GM18868 (cell line): ENCODE data around the gene C3orf70.

ENCODE experiments used
- ATAC-seq: cut with Tn5 transposase; IDR thresholded peaks from one replicate; pipeline ENCODE4 v1.9.1; 2021; ENCODE audit warnings: mild to moderate bottlenecking, moderate library complexity; ENCODE audit not compliant: unreplicated experiment

Gene C3orf70

GRCh38 chr3:185089343-185089742, 63.5 kb downstream of the C3orf70 start:
- no peak for ATAC-seq

DNA sequence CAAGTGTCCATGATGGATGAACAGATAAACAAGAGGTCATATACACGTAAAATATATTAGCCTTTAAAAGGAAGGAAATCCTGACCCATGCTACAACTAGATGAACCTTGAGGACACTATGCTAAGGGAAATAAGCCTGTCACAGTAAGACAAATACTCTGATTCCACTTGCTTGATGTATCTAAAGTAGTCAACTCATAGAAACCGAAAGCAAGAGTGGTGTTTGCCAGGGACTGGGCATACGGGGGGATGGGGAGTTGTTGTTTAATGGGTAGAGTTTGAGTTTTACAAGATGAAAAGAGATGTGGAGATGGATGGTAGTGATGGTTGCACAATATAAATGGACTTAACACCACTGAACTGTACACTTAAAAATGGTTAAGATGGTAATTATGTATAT, 65.4 kb downstream of the C3orf70 start:
- ATAC-seq = no peak

DNA sequence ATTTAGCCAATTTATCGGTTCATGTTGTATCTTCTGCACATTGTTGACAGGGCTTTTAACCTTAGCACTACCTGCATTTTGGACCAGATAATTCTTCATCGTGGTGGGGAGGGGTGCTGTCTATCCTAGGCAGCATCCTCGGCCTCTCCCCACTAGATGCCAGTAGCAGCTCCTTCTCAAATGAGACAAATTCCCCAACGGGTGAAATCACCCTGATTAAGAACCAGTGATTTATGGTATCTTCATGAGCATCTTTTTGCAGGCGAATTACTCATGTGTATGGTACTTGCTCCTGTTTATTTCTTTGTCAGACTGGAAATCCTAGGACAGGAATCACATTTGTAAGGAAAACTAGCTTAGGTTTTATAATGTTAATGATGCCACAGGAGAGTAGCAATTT, 68.0 kb downstream of the C3orf70 start:
- no peak for ATAC-seq

- ATAC-seq = no peak
Measured at GRCh38 chr3:185084402-185084801, 68.5 kb downstream of the C3orf70 start.

- no peak for ATAC-seq
Measured at GRCh38 chr3:185082829-185083228, 70.0 kb downstream of the C3orf70 start.

- ATAC-seq = no peak
Measured at GRCh38 chr3:185082149-185082548, 70.7 kb downstream of the C3orf70 start.

- no peak for ATAC-seq
Measured at GRCh38 chr3:185081521-185081920, 71.3 kb downstream of the C3orf70 start.

- ATAC-seq = no peak
Measured at GRCh38 chr3:185079625-185080024, 73.2 kb downstream of the C3orf70 start.

DNA sequence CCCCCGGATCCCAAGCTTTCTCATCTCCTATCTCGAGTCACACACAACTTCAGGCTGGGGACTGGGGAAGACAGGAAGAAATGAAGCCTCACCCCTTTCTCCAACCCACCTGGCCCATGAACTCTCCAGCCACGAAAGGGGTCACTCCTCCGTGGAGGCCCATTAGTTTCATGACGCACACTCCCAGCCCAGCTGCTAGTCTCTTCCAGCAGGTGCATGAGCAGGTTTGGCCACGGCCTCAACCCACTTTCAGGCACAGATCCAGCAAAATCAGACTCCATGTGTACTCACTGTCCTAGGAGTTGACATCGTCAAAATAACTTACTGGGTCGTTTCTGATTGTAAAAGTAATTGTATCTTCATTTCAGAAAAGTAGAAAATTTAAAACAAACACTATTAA, 76.6 kb downstream of the C3orf70 start:
- ATAC-seq = no peak

DNA sequence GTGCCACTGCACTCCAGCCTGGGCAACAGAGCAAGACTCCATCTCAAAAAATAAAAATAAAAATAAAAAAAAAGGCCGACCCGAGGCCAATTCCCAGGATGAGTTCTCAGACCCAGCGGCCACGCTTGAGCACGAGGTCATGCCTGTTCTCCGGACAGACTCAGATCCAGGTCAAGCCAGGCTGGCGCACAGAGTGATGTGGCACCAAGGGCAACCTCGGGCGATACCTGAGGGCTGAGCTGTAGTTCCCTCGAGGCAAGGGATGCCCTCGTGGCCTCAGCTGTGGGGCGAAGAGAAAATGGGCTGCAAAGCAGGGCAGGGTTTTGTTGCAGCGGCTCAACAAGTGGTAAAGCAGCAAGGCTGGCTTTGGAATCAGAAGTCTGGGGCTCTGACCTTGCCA, 77.3 kb downstream of the C3orf70 start:
- no peak for ATAC-seq

GRCh38 chr3:185071287-185071800, 81.5 kb downstream of the C3orf70 start:
- no peak for ATAC-seq

GRCh38 chr3:185070491-185071286, 82.2 kb downstream of the C3orf70 start:
- ATAC-seq = no peak

GRCh38 chr3:185069037-185070030, 83.5 kb downstream of the C3orf70 start:
- ATAC-seq = no peak

DNA sequence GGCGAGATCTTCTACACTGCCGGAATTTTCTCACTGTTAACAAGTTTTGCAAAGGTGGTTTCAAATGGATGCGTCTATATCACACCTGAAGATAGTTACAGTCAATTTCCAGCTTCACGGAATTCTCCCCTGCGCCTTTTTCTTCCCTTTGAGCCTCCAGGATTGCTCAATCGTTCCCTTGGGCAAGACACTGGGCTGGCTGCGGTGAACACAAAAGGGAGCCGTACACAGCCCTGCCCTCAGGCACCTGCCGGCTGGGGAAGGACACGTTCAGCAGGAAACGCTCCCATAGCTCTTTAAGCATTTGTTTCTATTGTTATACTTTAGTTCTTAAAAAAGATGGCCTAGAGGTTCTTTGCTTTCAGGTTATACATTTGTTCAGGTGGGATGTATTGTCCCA, 85.7 kb downstream of the C3orf70 start:
- ATAC-seq = no peak

GRCh38 chr3:185066251-185066650, 86.6 kb downstream of the C3orf70 start:
- ATAC-seq = no peak

GRCh38 chr3:185065059-185065458, 87.8 kb downstream of the C3orf70 start:
- ATAC-seq = no peak

- ATAC-seq = no peak
Measured at GRCh38 chr3:185063431-185063830, 89.4 kb downstream of the C3orf70 start.

DNA sequence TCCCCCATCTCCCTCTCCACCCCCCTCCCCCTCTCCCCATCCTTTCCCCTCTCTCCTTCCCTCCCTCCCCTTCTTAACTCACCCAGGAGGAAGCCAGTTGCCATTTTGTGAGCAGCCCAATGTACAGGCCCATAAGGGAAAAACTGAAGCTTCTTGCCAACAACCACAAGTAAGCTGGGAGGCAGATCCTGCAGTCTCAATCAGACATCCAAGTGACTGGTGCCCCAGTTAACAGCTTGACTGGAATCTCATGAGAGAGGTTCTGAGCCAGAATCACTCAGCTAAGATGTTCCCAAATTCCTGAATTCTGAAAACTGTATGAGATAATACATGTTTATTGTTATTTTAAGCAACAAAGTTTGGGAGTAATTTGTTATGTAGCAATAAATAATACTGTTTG, 90.7 kb downstream of the C3orf70 start:
- ATAC-seq = no peak

DNA sequence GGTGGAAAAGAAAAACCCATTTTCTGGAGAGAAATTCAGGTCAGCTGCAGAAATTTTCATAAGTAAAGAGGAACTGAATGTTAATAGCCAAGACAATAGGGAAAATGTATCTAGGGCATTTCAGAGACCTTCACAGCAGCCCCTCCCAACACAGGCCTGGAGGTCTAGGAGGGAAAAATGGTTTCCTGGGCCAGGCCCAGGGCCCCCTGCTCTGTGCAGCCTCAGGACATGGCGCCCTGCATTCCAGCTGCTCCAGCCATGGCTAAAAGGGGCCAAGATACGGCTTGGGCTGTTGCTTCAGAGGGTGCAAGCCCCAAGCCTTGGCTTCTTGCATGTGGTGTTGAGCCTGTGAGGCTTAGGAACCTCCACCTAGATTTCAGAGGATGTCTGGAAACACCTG, 92.2 kb downstream of the C3orf70 start:
- no peak for ATAC-seq

GRCh38 chr3:185059766-185060165, 93.1 kb downstream of the C3orf70 start:
- ATAC-seq = no peak

DNA sequence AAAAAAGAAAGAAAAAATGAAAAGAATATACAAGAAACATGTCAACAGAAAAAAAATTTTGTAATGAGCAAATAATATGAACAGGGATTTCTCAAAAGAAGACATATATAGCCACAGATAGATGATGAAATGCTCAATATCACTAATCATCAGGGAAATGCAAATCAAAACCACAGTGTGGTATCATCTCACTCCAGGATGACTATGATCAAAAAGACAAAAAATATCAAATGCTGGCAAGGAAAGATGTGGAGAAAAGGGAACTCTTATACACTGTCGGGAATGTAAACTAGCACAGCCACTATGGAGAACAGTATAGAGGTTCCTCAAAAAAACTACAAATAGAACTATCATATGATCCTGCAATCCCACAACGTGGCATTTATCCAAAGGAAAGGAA, 94.1 kb downstream of the C3orf70 start:
- ATAC-seq = no peak

- no peak for ATAC-seq
Measured at GRCh38 chr3:185057829-185058228, 95.0 kb downstream of the C3orf70 start.
